Tongue (tissue), 2 donors: ENCODE data around the gene ADAT3. TPM values are rescaled to one million over a fixed set of nuclear protein-coding genes. Genes with fewer than 3 reads are reported as not detected.

ENCODE experiments used
- DNase-seq: peaks from one replicate; pipeline ENCODE4 v3.0.0-alpha.2; 2015
- total RNA-seq: library from RNA; depleted of rRNA; stranded (reverse); fragments of >200 nt; gene quantifications from one replicate; pipeline ENCODE4 v1.2.3, GENCODE V29; 2014

The ADAT3 gene
- total RNA-seq, 1 donor from 2014 or later, result 2.8 TPM

- no peak for DNase-seq
Observed at GRCh38 chr19:1957562-1958248, 52.5 kb downstream of the ADAT3 start.

- DNase-seq, result no peak
Observed at GRCh38 chr19:1959928-1960589, 54.9 kb downstream of the ADAT3 start.

GRCh38 chr19:1961000-1961883, 56.0 kb downstream of the ADAT3 start:
- DNase-seq, result no peak

- no peak for DNase-seq
Observed at GRCh38 chr19:1962674-1963073, 57.5 kb downstream of the ADAT3 start.

Other genes starting within 250 kb of the ADAT3 start
- gene ONECUT3, start 151.9 kb upstream of the ADAT3 start, total RNA-seq, result not detected
- gene ATP8B3, start 93.1 kb upstream of the ADAT3 start, total RNA-seq, result 1.9 TPM
- gene REXO1, start 56.9 kb upstream of the ADAT3 start, total RNA-seq, result 11.2 TPM
- gene KLF16, start 41.8 kb upstream of the ADAT3 start, total RNA-seq, result 5.0 TPM
- 62.7 TPM for gene ABHD17A, start 19.9 kb upstream of the ADAT3 start, total RNA-seq
- 56.5 TPM for gene SCAMP4, start within 50 bp of the ADAT3 start, total RNA-seq
- 52.2 TPM for gene CSNK1G2, start 35.8 kb downstream of the ADAT3 start, total RNA-seq
- gene BTBD2, start 110.3 kb downstream of the ADAT3 start, total RNA-seq, result 59.7 TPM
- gene MKNK2, start 145.8 kb downstream of the ADAT3 start, total RNA-seq, result 115 TPM
- 24.4 TPM for gene MOB3A, start 190.9 kb downstream of the ADAT3 start, total RNA-seq
- 3.1 TPM for gene IZUMO4, start 191.5 kb downstream of the ADAT3 start, total RNA-seq
- 44.9 TPM for gene AP3D1, start 246.2 kb downstream of the ADAT3 start, total RNA-seq